DMS 273 (cell line): ENCODE results near the gene TEAD1.
A peak's percentile ranks its signal among the peaks of the same experiment; 100 is the strongest.

Experiments
- DNase-seq: peaks from one replicate; lab custom pipeline; 2025; ENCODE audit not compliant: unreplicated experiment; lab: John Stamatoyannopoulos, UW

Gene TEAD1

GRCh38 chr11:12673924-12674570 lies at the start of gene TEAD1:
Gene TEAD1, plus strand, starts transcription at chr11:12674421.
- peak; percentile 93 for DNase-seq

- DNase-seq: no peak
Measured at GRCh38 chr11:12624595-12624994, 49.6 kb upstream of the TEAD1 start.

GRCh38 chr11:12625438-12626071 lies 48.7 kb upstream of the TEAD1 start:
- no peak for DNase-seq

- DNase-seq: no peak
Measured at GRCh38 chr11:12626616-12627015, 47.6 kb upstream of the TEAD1 start.

GRCh38 chr11:12628314-12628713 lies 45.9 kb upstream of the TEAD1 start:
- peak; percentile 12 for DNase-seq

GRCh38 chr11:12629601-12630313 lies 44.5 kb upstream of the TEAD1 start:
- DNase-seq: no peak

GRCh38 chr11:12631651-12632050 lies 42.6 kb upstream of the TEAD1 start:
- no peak for DNase-seq

GRCh38 chr11:12634329-12634728 lies 39.9 kb upstream of the TEAD1 start:
- DNase-seq: no peak

- DNase-seq: no peak
Measured at GRCh38 chr11:12636871-12637410, 37.3 kb upstream of the TEAD1 start.

GRCh38 chr11:12639388-12639787 lies 34.8 kb upstream of the TEAD1 start:
- no peak for DNase-seq

GRCh38 chr11:12640355-12640754 lies 33.9 kb upstream of the TEAD1 start:
- DNase-seq: no peak

- DNase-seq: no peak
Measured at GRCh38 chr11:12640926-12641849, 33.0 kb upstream of the TEAD1 start.

GRCh38 chr11:12642040-12642439 lies 32.2 kb upstream of the TEAD1 start:
- peak; percentile 47 for DNase-seq

GRCh38 chr11:12642806-12643428 lies 31.3 kb upstream of the TEAD1 start:
- peak; percentile 55 for DNase-seq

- no peak for DNase-seq
Measured at GRCh38 chr11:12646478-12646877, 27.7 kb upstream of the TEAD1 start.

- no peak for DNase-seq
Measured at GRCh38 chr11:12653729-12654128, 20.5 kb upstream of the TEAD1 start.

GRCh38 chr11:12655842-12656241 lies 18.4 kb upstream of the TEAD1 start:
- DNase-seq: peak; percentile 1

GRCh38 chr11:12657336-12657735 lies 16.9 kb upstream of the TEAD1 start:
- DNase-seq: no peak

GRCh38 chr11:12657981-12658380 lies 16.2 kb upstream of the TEAD1 start:
- DNase-seq: no peak

- no peak for DNase-seq
Measured at GRCh38 chr11:12662101-12662689, 12.0 kb upstream of the TEAD1 start.
